Measurements from ENCODE around the gene PPP2R3C.

PPP2R3C gene

DNA sequence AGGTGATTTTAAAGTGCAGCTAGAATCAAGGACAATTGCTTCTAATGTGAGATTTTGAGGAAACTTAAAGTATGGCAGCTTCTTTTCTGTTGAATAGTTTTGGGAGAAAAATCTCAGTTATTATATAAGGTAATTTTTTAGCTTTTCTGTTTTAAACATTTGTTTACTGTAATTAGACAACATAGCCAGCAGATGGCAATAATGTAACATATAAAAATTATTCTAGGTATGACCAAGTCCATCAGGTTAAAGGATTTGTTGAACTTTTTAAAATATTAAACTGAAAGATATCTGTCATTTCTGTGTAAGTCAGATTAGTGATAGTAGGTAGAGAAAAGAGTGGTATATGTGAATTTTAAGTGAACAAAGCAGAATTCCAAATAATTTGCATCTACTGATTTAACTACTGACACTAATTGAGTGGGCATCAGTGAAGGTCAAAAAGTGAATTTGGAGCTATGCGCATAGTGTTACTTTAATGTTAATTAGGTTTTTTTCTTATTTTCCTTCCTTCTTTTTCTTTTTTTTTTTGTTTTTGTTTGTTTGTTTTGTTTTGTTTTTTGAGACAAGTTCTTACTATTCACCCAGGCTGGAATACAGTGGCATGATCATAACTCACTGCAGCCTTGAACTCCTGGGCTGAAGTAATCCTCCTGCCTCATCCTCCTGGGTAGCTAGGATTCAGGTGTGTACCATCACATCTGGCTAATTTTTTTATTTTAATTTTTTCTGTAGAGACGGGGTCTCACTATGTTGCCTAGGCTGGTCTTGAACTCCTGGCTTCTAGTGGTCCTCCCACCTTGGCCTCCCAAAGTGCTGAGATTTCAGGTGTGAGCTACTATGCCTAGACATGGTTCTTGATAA is 19.2 kb upstream of the PPP2R3C start:
- DNase-seq, result no peak
- Histone ChIP-seq H3K4me3 (ENCODE audit: low read depth, low read length) (no peak overlapping the region), H3K9me3 (ENCODE audit: severe bottlenecking) (no peaks in the 10 kb centered on the region), H3K36me3 (no peaks in the 10 kb centered on the region; the same call in 1 of the 2 replicates), H3K27me3 (ENCODE audit: insufficient read depth, low read depth, severe bottlenecking) (no peaks in the 10 kb centered on the region), H3K27ac (no peak overlapping the region)
- TF ChIP-seq, protein P1, sequence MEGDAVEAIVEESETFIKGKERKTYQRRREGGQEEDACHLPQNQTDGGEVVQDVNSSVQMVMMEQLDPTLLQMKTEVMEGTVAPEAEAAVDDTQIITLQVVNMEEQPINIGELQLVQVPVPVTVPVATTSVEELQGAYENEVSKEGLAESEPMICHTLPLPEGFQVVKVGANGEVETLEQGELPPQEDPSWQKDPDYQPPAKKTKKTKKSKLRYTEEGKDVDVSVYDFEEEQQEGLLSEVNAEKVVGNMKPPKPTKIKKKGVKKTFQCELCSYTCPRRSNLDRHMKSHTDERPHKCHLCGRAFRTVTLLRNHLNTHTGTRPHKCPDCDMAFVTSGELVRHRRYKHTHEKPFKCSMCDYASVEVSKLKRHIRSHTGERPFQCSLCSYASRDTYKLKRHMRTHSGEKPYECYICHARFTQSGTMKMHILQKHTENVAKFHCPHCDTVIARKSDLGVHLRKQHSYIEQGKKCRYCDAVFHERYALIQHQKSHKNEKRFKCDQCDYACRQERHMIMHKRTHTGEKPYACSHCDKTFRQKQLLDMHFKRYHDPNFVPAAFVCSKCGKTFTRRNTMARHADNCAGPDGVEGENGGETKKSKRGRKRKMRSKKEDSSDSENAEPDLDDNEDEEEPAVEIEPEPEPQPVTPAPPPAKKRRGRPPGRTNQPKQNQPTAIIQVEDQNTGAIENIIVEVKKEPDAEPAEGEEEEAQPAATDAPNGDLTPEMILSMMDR (IDR thresholded peaks at IDR 0.05; ENCODE audit: low read depth, low read length), result no peak

DNA sequence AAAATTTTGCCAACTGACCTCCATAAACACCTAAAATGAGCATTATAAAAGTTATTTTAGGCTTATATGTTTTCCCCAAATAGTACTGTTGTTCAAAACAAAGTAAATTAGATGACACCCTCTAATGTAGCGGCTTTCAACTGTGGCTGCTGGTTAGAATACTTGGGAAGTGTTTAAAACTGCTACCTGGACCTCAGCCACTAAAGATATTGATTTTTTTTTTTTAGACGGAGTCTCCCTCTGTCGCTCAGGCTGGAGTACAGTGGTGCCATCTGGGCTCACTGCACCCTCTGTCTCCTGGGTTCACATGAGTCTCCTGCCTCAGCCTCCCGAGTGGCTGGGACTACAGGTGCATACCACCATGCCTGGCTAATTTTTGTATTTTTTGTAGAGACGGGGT is 16.8 kb upstream of the PPP2R3C start:
- Histone ChIP-seq H3K36me3 (peaks cover 12% of the 10 kb centered on the region; the same call in 1 of the 2 replicates), H3K27me3 (ENCODE audit: insufficient read depth, low read depth, severe bottlenecking) (no peaks in the 10 kb centered on the region), H3K27ac (no peak overlapping the region), H3K9me3 (ENCODE audit: severe bottlenecking) (no peaks in the 10 kb centered on the region), H3K4me3 (ENCODE audit: low read depth, low read length) (no peak overlapping the region)
- TF ChIP-seq, protein P1 (IDR thresholded peaks at IDR 0.05; ENCODE audit: low read depth, low read length), result no peak
- no peak for DNase-seq

DNA sequence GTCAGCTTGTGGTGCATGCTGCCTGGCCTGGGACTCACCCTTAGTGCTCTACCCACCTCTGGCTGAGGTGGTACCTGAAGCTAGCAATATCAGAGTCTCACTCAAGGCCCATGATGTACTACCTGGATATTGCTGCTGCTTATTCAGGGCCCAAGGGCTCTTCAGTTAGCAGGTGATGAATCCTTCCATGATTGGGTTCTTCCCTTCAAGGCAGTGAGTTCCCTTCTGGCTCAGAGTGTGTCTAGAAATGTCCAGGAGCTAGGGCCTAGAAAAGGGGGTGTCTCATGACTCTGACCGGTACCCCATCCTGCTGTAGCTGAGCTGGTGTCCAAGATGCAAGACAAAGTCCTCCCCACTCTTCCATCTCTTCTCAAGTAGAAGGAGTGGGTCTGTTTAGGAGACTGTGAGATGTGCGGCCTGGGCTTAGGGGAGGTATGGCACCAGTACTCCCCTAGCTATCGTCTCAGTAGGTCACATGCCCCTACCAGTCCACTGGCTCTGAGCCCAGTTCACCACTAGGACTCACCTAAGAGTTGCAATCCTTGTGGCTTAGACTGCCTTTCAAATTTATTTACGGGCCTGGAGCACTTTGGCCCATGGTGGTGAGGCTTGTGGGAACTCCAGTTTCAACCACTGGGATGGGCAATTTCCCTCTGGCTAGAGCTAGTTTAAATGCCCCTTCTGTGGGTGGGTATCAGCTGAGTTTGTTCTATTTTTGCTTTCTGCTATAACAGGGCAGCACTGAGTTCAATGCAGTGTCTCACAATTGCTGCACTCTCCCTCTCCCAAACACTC is 12.7 kb upstream of the PPP2R3C start:
- Histone ChIP-seq H3K4me3 (ENCODE audit: low read depth, low read length) (no peak overlapping the region), H3K27ac (no peak overlapping the region)

DNA sequence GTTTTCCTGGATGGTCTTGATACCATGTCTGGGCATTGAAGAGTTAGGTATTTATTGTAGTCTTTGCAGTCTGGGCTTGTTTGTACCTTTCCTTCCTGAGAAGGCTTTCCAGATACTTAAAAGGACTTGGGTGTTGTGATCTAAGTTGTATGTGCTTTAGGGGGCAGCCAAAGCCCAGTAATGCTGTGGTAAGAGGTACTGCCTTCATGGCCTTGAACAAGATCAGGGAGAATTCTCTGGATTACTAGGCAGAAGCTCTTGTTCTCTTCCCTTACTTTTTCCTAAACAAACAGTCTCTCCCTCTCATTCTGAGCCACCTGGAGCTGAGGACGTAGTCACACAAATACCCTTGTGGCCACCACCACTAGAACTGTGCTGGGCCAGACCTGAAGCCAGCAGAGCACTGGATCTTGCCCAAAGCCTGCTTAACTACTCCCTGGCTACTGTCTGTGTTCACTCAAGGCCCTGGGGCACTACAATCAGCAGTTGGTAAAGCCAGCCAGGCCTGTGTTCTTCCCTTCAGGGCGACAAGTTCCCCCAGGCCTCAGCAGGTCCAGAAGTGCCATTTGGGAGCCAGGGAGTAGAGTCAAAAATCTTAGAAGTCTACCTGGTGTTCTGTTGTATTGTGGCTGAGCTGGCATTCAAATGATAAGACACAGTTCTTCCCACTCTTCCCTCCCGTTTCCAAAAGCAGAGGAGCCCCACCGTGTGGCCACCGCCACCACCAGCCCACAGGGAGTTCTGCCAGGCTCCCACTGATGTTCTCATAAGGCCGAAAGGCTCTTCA is 11.9 kb upstream of the PPP2R3C start:
- no peak for DNase-seq
- TF ChIP-seq, protein P1 (IDR thresholded peaks at IDR 0.05; ENCODE audit: low read depth, low read length), result no peak
- no peak overlapping the region for H3K4me3 ChIP-seq (ENCODE audit: low read depth, low read length)
- no peaks in the 10 kb centered on the region for H3K9me3 ChIP-seq (ENCODE audit: severe bottlenecking)
- no peak overlapping the region for H3K27ac ChIP-seq
- no peaks in the 10 kb centered on the region for H3K27me3 ChIP-seq (ENCODE audit: insufficient read depth, low read depth, severe bottlenecking)
- H3K36me3 ChIP-seq, result peaks cover 20% of the 10 kb centered on the region; the same call in 1 of the 2 replicates

More for the DNA sequence above, 12.7 kb upstream of the PPP2R3C start:
- Histone ChIP-seq H3K36me3 (peaks cover 20% of the 10 kb centered on the region; the same call in 1 of the 2 replicates), H3K9me3 (ENCODE audit: severe bottlenecking) (no peaks in the 10 kb centered on the region), H3K27me3 (ENCODE audit: insufficient read depth, low read depth, severe bottlenecking) (no peaks in the 10 kb centered on the region)
- DNase-seq, result no peak
- TF ChIP-seq, protein P1 (IDR thresholded peaks at IDR 0.05; ENCODE audit: low read depth, low read length), result no peak

DNA sequence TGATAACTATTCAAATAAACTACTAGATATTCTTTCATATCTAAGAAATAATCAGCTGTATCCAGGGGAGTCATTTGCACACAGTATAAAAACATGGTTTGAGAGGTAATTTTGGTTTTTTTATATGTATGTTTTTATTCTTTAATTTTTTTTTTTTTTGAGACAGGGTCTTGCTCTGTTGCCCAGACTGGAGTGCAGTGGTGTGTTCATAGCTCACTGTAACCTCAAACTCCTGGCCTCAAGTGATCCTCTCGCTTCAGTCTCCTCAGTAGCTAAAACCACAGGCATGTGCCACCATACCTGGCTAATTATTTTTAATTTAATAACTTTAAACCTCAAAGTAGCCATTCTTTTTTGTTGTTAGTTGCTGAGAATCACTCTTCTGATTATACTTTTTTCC is 2.3 kb upstream of the PPP2R3C start:
- Histone ChIP-seq H3K27ac (no peak overlapping the region), H3K27me3 (ENCODE audit: insufficient read depth, low read depth, severe bottlenecking) (no peaks in the 10 kb centered on the region), H3K9me3 (ENCODE audit: severe bottlenecking) (no peaks in the 10 kb centered on the region), H3K4me3 (ENCODE audit: low read depth, low read length) (no peak overlapping the region), H3K36me3 (peaks cover 10% of the 10 kb centered on the region)
- TF ChIP-seq, protein P1 (IDR thresholded peaks at IDR 0.05; ENCODE audit: low read depth, low read length), result no peak
- no peak for DNase-seq
